GM12892 (cell line): Measurements from ENCODE around the gene ZFYVE28.

Source experiments
- DNase-seq: peaks from one replicate; pipeline ENCODE4 v3.0.0; 2011; ENCODE audit not compliant: insufficient read length
- FAIRE-seq: peaks from 2 replicates; lab custom pipeline; 2011; peaks lifted over from hg19 to GRCh38; lab: Jason Lieb, UNC
- POLR2A ChIP-seq: IDR thresholded peaks from 2 replicates; pipeline ENCODE4 v1.6.1; 2011; ENCODE audit warnings: low read depth, low read length, control low read depth
- POLR2AphosphoS5 ChIP-seq: IDR thresholded peaks from 2 replicates; pipeline ENCODE4 v1.6.1; 2011; ENCODE audit warnings: low read depth, low read length, control low read depth
- TAF1 ChIP-seq: IDR thresholded peaks from 2 replicates; pipeline ENCODE4 v1.6.1; 2011; ENCODE audit warnings: low read depth, mild to moderate bottlenecking, control low read depth, low read length, borderline replicate concordance

ZFYVE28 gene

DNA sequence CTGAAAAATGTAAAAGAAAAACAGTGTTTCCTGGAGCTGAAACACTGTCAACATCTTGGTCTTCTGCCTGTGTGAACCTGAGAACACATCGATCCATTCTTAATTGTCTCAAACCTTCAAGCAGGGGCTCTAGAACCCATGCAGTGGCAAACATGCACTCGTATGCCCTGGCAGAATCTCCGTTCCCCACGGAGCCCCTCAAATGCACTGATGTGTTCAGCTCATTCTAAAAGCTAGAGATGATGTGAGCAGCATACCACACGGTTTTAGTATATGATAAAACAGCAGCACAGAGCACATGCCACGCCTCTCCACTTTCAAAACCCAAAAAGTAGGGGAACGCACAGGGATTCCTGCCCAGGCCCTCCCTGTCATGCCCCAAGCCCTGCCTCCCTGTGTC, 44.9 kb downstream of the ZFYVE28 start:
- FAIRE-seq (no peak), DNase-seq (no peak)
- TF ChIP-seq TAF1 (no peak), POLR2A (no peak), POLR2AphosphoS5 (no peak)

- no peak for FAIRE-seq
- no peak for DNase-seq
Observed at GRCh38 chr4:2372488-2373030, 45.9 kb downstream of the ZFYVE28 start.

GRCh38 chr4:2371765-2372487, 46.5 kb downstream of the ZFYVE28 start:
- no peak for TF ChIP-seq TAF1
- no peak for TF ChIP-seq POLR2AphosphoS5
- TF ChIP-seq POLR2A = no peak
- DNase-seq = no peak
- no peak for FAIRE-seq

More at GRCh38 chr4:2372488-2373030, 45.9 kb downstream of the ZFYVE28 start:
- no peak for TF ChIP-seq POLR2AphosphoS5
- TF ChIP-seq TAF1 = no peak
- no peak for TF ChIP-seq POLR2A

DNA sequence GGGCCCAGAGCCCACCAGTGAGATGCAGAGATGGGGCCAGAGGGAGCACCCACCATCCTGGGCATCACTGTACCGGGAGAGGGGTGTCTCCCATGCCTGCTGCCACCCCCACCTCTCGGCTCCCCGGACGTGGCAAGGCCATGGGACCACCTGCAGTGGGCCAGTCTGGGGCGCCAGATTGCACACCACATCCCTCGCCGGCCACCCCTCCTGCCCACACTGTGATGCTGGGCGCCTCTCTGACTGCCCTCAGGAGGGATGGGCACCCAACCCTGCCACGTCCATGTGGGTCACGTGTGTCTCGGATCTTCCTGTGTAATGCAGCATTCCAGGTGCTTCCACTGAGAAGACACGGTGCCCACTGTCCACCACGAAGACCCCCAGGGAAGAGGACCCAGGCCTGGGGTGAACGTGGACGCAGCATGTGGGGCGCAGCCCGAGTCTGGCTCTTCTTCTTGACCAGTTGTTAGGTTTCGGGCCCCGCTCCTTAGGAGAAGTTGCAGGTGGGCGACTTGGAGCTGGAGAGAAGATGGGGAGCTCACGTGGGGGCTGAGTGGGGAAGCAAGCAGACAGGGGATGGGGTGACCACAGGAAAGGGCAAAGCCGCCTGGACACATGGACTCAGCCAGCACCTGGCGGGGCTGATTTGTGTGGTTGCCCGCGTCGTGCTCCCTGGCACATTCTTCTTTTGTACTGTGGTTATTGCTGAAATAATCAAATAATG, 47.7 kb downstream of the ZFYVE28 start:
- DNase-seq (no peak), FAIRE-seq (no peak)
- TF ChIP-seq TAF1 = no peak
- no peak for TF ChIP-seq POLR2AphosphoS5
- TF ChIP-seq POLR2A = no peak

- DNase-seq (no peak), FAIRE-seq (no peak)
- TF ChIP-seq POLR2AphosphoS5 = no peak
- TF ChIP-seq POLR2A = no peak
- TF ChIP-seq TAF1 = no peak
Observed at GRCh38 chr4:2368746-2369437, 49.6 kb downstream of the ZFYVE28 start.

DNA sequence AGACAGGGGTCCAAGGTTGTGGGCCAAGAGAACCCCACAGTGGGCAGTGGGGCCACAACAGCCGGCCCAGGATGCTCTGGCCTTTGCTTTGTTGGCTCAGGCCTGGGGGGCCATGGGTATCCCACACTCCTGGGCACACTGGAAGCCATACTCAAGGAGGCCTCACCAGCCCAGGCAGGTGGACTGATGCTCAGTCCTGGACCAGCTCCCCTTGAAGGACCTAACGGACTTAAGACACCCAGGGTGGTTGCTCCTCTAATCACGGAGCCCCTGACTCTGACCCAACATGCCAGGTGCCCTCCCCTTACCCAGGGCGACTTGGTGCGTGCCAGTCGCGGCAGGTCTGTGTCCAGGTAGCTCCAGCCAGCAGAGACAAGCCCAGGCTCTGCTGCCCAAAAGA, 50.8 kb downstream of the ZFYVE28 start:
- DNase-seq (no peak), FAIRE-seq (no peak)
- TF ChIP-seq POLR2A (no peak), POLR2AphosphoS5 (no peak), TAF1 (no peak)

DNA sequence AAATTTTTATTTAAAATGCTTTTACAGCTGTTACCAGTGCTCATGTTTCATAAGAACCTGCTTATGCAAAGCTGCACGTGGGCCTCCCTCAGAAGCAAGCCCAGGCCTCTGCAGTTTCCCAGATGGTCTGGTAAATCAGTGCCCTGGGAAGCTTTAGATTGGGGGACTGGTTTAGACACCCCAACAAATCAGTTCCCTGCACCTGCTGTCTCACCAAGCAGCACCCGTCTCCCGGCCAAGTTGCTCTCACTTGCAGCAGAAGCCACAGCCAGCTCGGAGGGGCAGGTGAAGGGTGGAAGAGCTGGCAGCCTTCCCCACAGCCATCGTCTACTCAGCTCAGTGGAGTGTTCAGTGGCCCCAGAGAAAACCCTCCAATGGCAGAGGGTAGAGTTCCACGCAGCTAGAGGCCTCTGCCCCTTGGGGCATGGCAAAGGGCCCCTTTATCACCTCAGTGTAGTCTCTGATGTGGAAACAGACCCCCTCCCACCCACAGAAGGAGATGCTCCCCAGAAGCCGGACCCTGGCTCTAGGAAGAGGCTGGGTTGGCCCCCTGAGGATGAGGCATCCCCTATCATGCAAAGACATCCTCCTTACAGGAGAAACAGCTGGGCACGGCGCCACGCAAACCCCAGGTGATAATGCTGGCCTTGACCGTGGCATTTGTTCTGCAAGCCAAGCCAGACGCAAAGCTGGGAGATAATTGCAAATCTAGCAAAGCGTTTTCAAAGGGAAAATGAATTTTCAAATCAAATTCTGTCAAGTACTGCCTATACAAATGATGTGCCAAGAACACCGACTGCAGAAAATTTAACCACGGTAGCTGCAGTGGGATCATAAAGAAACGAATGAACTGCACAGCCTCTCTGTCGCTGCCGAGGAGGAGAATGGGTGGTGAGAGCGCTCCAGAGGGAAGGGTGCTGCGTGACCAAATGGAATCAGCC, 51.9 kb downstream of the ZFYVE28 start:
- TF ChIP-seq POLR2A (no peak), POLR2AphosphoS5 (no peak), TAF1 (no peak)
- DNase-seq (no peak), FAIRE-seq (no peak)

DNA sequence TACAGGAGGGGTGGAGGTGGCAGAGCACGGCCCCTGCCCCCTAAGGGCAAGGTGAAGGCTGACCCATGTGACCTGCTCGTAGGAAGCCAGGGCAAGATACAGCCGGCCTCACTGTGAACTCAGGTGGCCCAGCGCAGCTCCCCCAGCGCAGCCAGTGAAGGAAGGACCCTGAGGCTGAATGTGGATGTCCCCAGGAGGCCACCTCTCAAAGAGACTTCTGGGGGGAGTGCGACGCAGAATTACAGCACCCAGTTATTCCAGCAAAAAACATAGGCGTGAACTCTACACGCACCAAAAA, 52.6 kb downstream of the ZFYVE28 start:
- DNase-seq = no peak
- TF ChIP-seq TAF1 = no peak
- TF ChIP-seq POLR2A = no peak
- no peak for TF ChIP-seq POLR2AphosphoS5
- FAIRE-seq = no peak

- DNase-seq = no peak
- TF ChIP-seq POLR2A (no peak), TAF1 (no peak), POLR2AphosphoS5 (no peak)
- no peak for FAIRE-seq
Observed at GRCh38 chr4:2365054-2365912, 53.2 kb downstream of the ZFYVE28 start.

GRCh38 chr4:2364654-2365053, 53.8 kb downstream of the ZFYVE28 start:
- FAIRE-seq = no peak

More at GRCh38 chr4:2364654-2365053, 53.8 kb downstream of the ZFYVE28 start:
- no peak for TF ChIP-seq TAF1
- TF ChIP-seq POLR2AphosphoS5 = no peak
- TF ChIP-seq POLR2A = no peak
- no peak for DNase-seq
